Calu3 (cell line): ENCODE results near the gene CCR5AS.

Experiments
- BruUV-seq: library from RNA; stranded (reverse); fragments of 400-500 nt; replicated peaks from 2 replicates; lab custom pipeline; 2021; lab: Mats Ljungman, UMichigan
- CTCF ChIA-PET: fragments of 300-600 bp; sonication (Branson Sonifier 250); formaldehyde crosslinking; loops from one replicate; lab custom pipeline; 2022; ENCODE audit warnings: antibody characterized with exemption; lab: Charles Lee
- DNase-seq: peaks from one replicate; pipeline ENCODE4 v3.0.0; 2022
- H3K27ac Mint-ChIP-seq: one replicate; pipeline ENCODE4 v1.8.0; 2022; ENCODE audit warnings: mixed read lengths; ENCODE audit not compliant: unreplicated experiment
- H3K27me3 Mint-ChIP-seq: one replicate; pipeline ENCODE4 v1.8.0; 2022; ENCODE audit warnings: mixed read lengths; ENCODE audit not compliant: unreplicated experiment
- H3K36me3 Mint-ChIP-seq: one replicate; pipeline ENCODE4 v1.8.0; 2022; ENCODE audit warnings: mild to moderate bottlenecking, moderate library complexity, mixed read lengths; ENCODE audit not compliant: insufficient read depth, unreplicated experiment
- H3K4me1 Mint-ChIP-seq: one replicate; pipeline ENCODE4 v1.8.0; 2022; ENCODE audit warnings: mild to moderate bottlenecking, low read depth, mixed read lengths; ENCODE audit not compliant: unreplicated experiment
- H3K4me3 Mint-ChIP-seq: one replicate; pipeline ENCODE4 v1.8.0; 2022; ENCODE audit warnings: mild to moderate bottlenecking, low read depth, moderate library complexity, mixed read lengths; ENCODE audit not compliant: unreplicated experiment
- H3K9me3 Mint-ChIP-seq: one replicate; pipeline ENCODE4 v1.8.0; 2022; ENCODE audit warnings: low read depth, mixed read lengths; ENCODE audit not compliant: unreplicated experiment
- CTCF ChIP-seq: fragments of 200-600 bp; IDR thresholded peaks from one replicate; pipeline ENCODE4 v1.8.0; 2022; ENCODE audit warnings: antibody characterized with exemption; ENCODE audit not compliant: unreplicated experiment
- intact Hi-C: fragments of 100-400 bp; cut with micrococcal nuclease; formaldehyde crosslinking; loops from one replicate; pipeline ENCODE4 v1.10.0; 2022; ENCODE audit not compliant: unreplicated experiment

Gene CCR5AS

GRCh38 chr3:46353090-46353489 is 53.8 kb downstream of the CCR5AS start:
- Mint-ChIP-seq H3K4me3 (no peak overlapping the region), H3K27ac (no peak overlapping the region), H3K27me3 (peaks cover 99% of the 10 kb centered on the region), H3K36me3 (no peaks in the 10 kb centered on the region), H3K9me3 (no peaks in the 10 kb centered on the region), H3K4me1 (no peaks in the 10 kb centered on the region)
- CTCF ChIA-PET: no interaction called here
- TF ChIP-seq CTCF: no peak
- no TSS peak for BruUV-seq
- intact Hi-C loops: no loop called here
- no peak for DNase-seq

GRCh38 chr3:46351646-46352045 is 55.2 kb downstream of the CCR5AS start:
- TF ChIP-seq CTCF: no peak
- intact Hi-C loops: no loop called here
- no peaks in the 10 kb centered on the region for H3K4me1 Mint-ChIP-seq
- DNase-seq: no peak
- BruUV-seq: no TSS peak
- CTCF ChIA-PET: no interaction called here
- H3K27ac Mint-ChIP-seq: no peak overlapping the region
- H3K4me3 Mint-ChIP-seq: no peak overlapping the region
- H3K36me3 Mint-ChIP-seq: no peaks in the 10 kb centered on the region
- peaks cover 96% of the 10 kb centered on the region for H3K27me3 Mint-ChIP-seq
- no peaks in the 10 kb centered on the region for H3K9me3 Mint-ChIP-seq

- peaks cover 86% of the 10 kb centered on the region for H3K27me3 Mint-ChIP-seq
- intact Hi-C loops: no loop called here
- CTCF ChIA-PET: interaction anchor here (0.6 kb wide), 1 partner anchor 12 kb away, joined by 3 read pairs; no protein-coding TSS in a partner anchor
These were observed 56.7 kb downstream of the CCR5AS start for GRCh38 chr3:46350262-46350565.

GRCh38 chr3:46349484-46350261 is 57.2 kb downstream of the CCR5AS start:
- CTCF ChIA-PET: interaction anchor here (0.6 kb wide), 1 partner anchor 13 kb away, joined by 3 read pairs; no protein-coding TSS in a partner anchor
- no peak overlapping the region for H3K4me3 Mint-ChIP-seq
- H3K36me3 Mint-ChIP-seq: no peaks in the 10 kb centered on the region
- DNase-seq: no peak
- intact Hi-C loops: no loop called here
- H3K9me3 Mint-ChIP-seq: no peaks in the 10 kb centered on the region
- BruUV-seq: no TSS peak
- H3K27ac Mint-ChIP-seq: no peak overlapping the region
- no peaks in the 10 kb centered on the region for H3K4me1 Mint-ChIP-seq
- H3K27me3 Mint-ChIP-seq: peaks cover 81% of the 10 kb centered on the region
- no peak for TF ChIP-seq CTCF

More at GRCh38 chr3:46350262-46350565, 56.7 kb downstream of the CCR5AS start:
- H3K36me3 Mint-ChIP-seq: no peaks in the 10 kb centered on the region
- DNase-seq: no peak
- BruUV-seq: no TSS peak
- no peak overlapping the region for H3K4me3 Mint-ChIP-seq
- H3K9me3 Mint-ChIP-seq: no peaks in the 10 kb centered on the region
- no peak for TF ChIP-seq CTCF
- no peaks in the 10 kb centered on the region for H3K4me1 Mint-ChIP-seq
- H3K27ac Mint-ChIP-seq: no peak overlapping the region
